OCI-LY1 (cell line): ENCODE measurements around the gene CHRM4.

Source experiments
- H2AFZ ChIP-seq: fragments of 200-600 bp; sonication (generic), shearing (Covaris generic); 2 replicates; pipeline ENCODE4 v1.6.0; 2014; ENCODE audit warnings: antibody characterized with exemption, mild to moderate bottlenecking, low read length
- H3F3A ChIP-seq: fragments of 200-600 bp; sonication (generic), shearing (Covaris generic); 2 replicates; pipeline ENCODE4 v1.6.0; 2014; ENCODE audit warnings: mild to moderate bottlenecking, antibody characterized with exemption, low read length, moderate library complexity; ENCODE audit not compliant: insufficient read depth
- H3K27ac ChIP-seq: fragments of 200-600 bp; sonication (generic); 2 replicates; pipeline ENCODE4 v1.5.1; 2014; ENCODE audit warnings: low read length, mixed run types, mild to moderate bottlenecking, low read depth; ENCODE audit not compliant: poor library complexity, severe bottlenecking
- H3K27me3 ChIP-seq: fragments of 200-600 bp; sonication (generic); 2 replicates; pipeline ENCODE4 v1.6.0; 2014; ENCODE audit warnings: antibody characterized with exemption, mild to moderate bottlenecking, low read length, moderate library complexity; ENCODE audit not compliant: insufficient read depth
- H3K36me3 ChIP-seq: fragments of 200-600 bp; sonication (generic); 2 replicates; pipeline ENCODE4 v1.6.1; 2014; ENCODE audit warnings: mild to moderate bottlenecking, antibody characterized with exemption, low read length, moderate library complexity, mixed read lengths; ENCODE audit not compliant: insufficient read depth
- H3K4me1 ChIP-seq: fragments of 200-600 bp; sonication (generic); 2 replicates; pipeline ENCODE4 v1.5.1; 2014; ENCODE audit warnings: mild to moderate bottlenecking, low read length, moderate library complexity; ENCODE audit not compliant: insufficient read depth, severe bottlenecking
- H3K4me2 ChIP-seq: fragments of 200-600 bp; sonication (generic), shearing (Covaris generic); 2 replicates; pipeline ENCODE4 v1.6.1; 2014; ENCODE audit warnings: low read length
- H3K4me3 ChIP-seq: fragments of 200-600 bp; sonication (generic); 2 replicates; pipeline ENCODE4 v1.5.1; 2014; ENCODE audit warnings: low read length, low read depth, mild to moderate bottlenecking, mixed read lengths; ENCODE audit not compliant: poor library complexity, severe bottlenecking
- H3K79me2 ChIP-seq: fragments of 200-600 bp; shearing (Covaris generic); 2 replicates; pipeline ENCODE4 v1.6.1; 2016; ENCODE audit warnings: mixed run types, low read length, mixed read lengths; ENCODE audit not compliant: insufficient read depth
- H3K9ac ChIP-seq: fragments of 200-600 bp; sonication (generic), shearing (Covaris generic); 2 replicates; pipeline ENCODE4 v1.6.1; 2014; ENCODE audit warnings: mild to moderate bottlenecking, low read length, mixed read lengths
- H3K9me2 ChIP-seq: fragments of 200-600 bp; sonication (generic), shearing (Covaris generic); 2 replicates; pipeline ENCODE4 v1.6.1; 2014; ENCODE audit warnings: low read depth, mild to moderate bottlenecking, low read length, mixed read lengths
- H3K9me3 ChIP-seq: fragments of 200-600 bp; shearing (Covaris generic); 2 replicates; pipeline ENCODE4 v1.6.1; 2014; ENCODE audit warnings: low read length, mixed read lengths
- H4K20me1 ChIP-seq: fragments of 200-600 bp; sonication (generic), shearing (Covaris generic); 2 replicates; pipeline ENCODE4 v1.6.0; 2016; ENCODE audit warnings: mild to moderate bottlenecking, low read length; ENCODE audit not compliant: insufficient read depth
- CTCF ChIP-seq: fragments of 200-600 bp; sonication (generic), shearing (Covaris generic); IDR thresholded peaks from 2 replicates; pipeline ENCODE4 v1.5.1; 2017; ENCODE audit warnings: mild to moderate bottlenecking, antibody characterized with exemption, low read length, moderate library complexity, mixed read lengths
- EZH2 ChIP-seq: fragments of 200-600 bp; sonication (generic), shearing (Covaris generic); IDR thresholded peaks from 2 replicates; pipeline ENCODE4 v1.8.0; 2017; ENCODE audit warnings: borderline replicate concordance, mixed run types, mild to moderate bottlenecking, antibody characterized with exemption, low read length, moderate library complexity, mixed read lengths

The CHRM4 gene

GRCh38 chr11:46386674-46387073, 4.9 kb downstream of the CHRM4 start:
- H4K20me1 ChIP-seq: no peaks in the 10 kb centered on the region
- no peaks in the 10 kb centered on the region for H3F3A ChIP-seq
- H3K4me1 ChIP-seq: peaks cover 21% of the 10 kb centered on the region
- H3K27ac ChIP-seq: no peak overlapping the region
- H3K9ac ChIP-seq: no peak overlapping the region
- no peaks in the 10 kb centered on the region for H3K79me2 ChIP-seq
- no peaks in the 10 kb centered on the region for H3K9me3 ChIP-seq
- no peaks in the 10 kb centered on the region for H3K36me3 ChIP-seq
- no peak overlapping the region for H3K4me3 ChIP-seq
- no peaks in the 10 kb centered on the region for H3K9me2 ChIP-seq
- TF ChIP-seq CTCF: no peak
- TF ChIP-seq EZH2: no peak
- H3K27me3 ChIP-seq: peaks cover 4% of the 10 kb centered on the region; the same call in 1 of the 2 replicates
- no peak overlapping the region for H3K4me2 ChIP-seq
- H2AFZ ChIP-seq: no peak overlapping the region

- Histone ChIP-seq H3K9ac (no peak overlapping the region), H3K27ac (no peak overlapping the region), H4K20me1 (no peaks in the 10 kb centered on the region), H3K4me2 (no peak overlapping the region), H3K4me1 (peaks cover 22% of the 10 kb centered on the region), H3K27me3 (peaks cover 4% of the 10 kb centered on the region; the same call in 1 of the 2 replicates), H3K9me3 (no peaks in the 10 kb centered on the region), H3K9me2 (no peaks in the 10 kb centered on the region), H2AFZ (no peak overlapping the region), H3K4me3 (no peak overlapping the region), H3K36me3 (no peaks in the 10 kb centered on the region), H3F3A (no peaks in the 10 kb centered on the region), H3K79me2 (no peaks in the 10 kb centered on the region)
- TF ChIP-seq EZH2 (no peak), CTCF (no peak)
These were observed 5.5 kb downstream of the CHRM4 start for GRCh38 chr11:46386005-46386578.

- Histone ChIP-seq H3K36me3 (no peaks in the 10 kb centered on the region), H3K4me1 (peaks cover 25% of the 10 kb centered on the region), H3K27ac (no peak overlapping the region), H3K4me3 (no peak overlapping the region), H3F3A (no peaks in the 10 kb centered on the region), H3K4me2 (no peak overlapping the region), H3K9ac (no peak overlapping the region), H3K79me2 (no peaks in the 10 kb centered on the region), H3K9me2 (no peaks in the 10 kb centered on the region), H3K9me3 (no peaks in the 10 kb centered on the region), H4K20me1 (no peaks in the 10 kb centered on the region), H3K27me3 (peaks cover 4% of the 10 kb centered on the region; the same call in 1 of the 2 replicates), H2AFZ (no peak overlapping the region)
- TF ChIP-seq CTCF (no peak), EZH2 (no peak)
These were observed 6.2 kb downstream of the CHRM4 start for GRCh38 chr11:46385169-46386004.
